Activated CD4-positive, alpha-beta T cell treated with anti-CD3 and anti-CD28 coated beads, Interleukin-2, amount 10 ng/mL, durations not matched to agents 7 days and 5 days (primary cell): Measurements from ENCODE around the gene MXRA7. TPM values are rescaled to one million over a fixed set of nuclear protein-coding genes. Genes with fewer than 3 reads are reported as not detected.
"Not testable (repeated sequence)": the region's sequence is repeated elsewhere in the genome, so short reads cannot be mapped to it uniquely, and the experiment has no call there.

Source experiments
- CTCF ChIA-PET: fragments of 350-600 bp; sonication (Branson Sonifier 250); formaldehyde crosslinking; loops from one replicate; lab custom pipeline; 2021; ENCODE audit warnings: antibody characterized with exemption; lab: Charles Lee
- POLR2A ChIA-PET: fragments of 350-600 bp; sonication (Branson Sonifier 250); formaldehyde crosslinking; loops from one replicate; lab custom pipeline; 2021; ENCODE audit warnings: antibody characterized with exemption; lab: Charles Lee
- DNase-seq: peaks from one replicate; pipeline ENCODE4 v3.0.0-alpha.2; 2020
- H3K27ac Mint-ChIP-seq: one replicate; pipeline ENCODE4 v1.8.0; 2021; ENCODE audit warnings: mild to moderate bottlenecking, moderate library complexity, mixed read lengths
- H3K27me3 Mint-ChIP-seq: one replicate; pipeline ENCODE4 v1.8.0; 2021; ENCODE audit warnings: mixed read lengths
- H3K36me3 Mint-ChIP-seq: one replicate; pipeline ENCODE4 v1.8.0; 2021; ENCODE audit warnings: low read depth, mixed read lengths
- H3K4me1 Mint-ChIP-seq: one replicate; pipeline ENCODE4 v1.8.0; 2021; ENCODE audit warnings: mixed read lengths
- H3K4me3 Mint-ChIP-seq: one replicate; pipeline ENCODE4 v1.8.0; 2021; ENCODE audit warnings: mild to moderate bottlenecking, moderate library complexity, mixed read lengths
- H3K9me3 Mint-ChIP-seq: one replicate; pipeline ENCODE4 v1.8.0; 2021; ENCODE audit warnings: mixed read lengths
- total RNA-seq, 2 experiments: library from RNA; stranded (reverse); gene quantifications; one replicate each; pipeline ENCODE4 v1.2.3, GENCODE V29; 2021

Gene MXRA7
- total RNA-seq, 2 experiments from 2014 or later, result 25.7 to 27.3 TPM

DNA sequence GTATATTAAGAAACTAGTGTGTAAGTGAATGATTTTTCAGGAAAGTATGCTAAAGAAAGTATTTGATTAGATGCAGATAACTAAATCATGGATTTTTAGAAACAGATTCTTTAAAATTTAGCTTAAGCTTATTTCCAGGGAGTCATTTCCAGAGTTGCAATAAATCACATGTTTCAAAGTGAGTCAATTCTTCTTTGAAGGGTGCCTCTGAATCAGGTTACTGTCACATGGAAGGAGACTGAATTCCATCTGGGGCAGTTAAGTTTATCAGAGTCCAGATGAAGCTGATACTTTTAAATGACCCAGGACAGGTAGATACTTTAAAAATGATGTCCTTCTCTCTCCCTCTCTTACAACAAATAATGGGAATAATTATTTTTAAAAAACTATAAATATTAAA, 32.2 kb upstream of the MXRA7 start:
- no peak overlapping the region for H3K4me3 Mint-ChIP-seq
- CTCF ChIA-PET, result interaction anchor here (0.6 to 0.9 kb wide), 2 partner anchors 10 to 298 kb away, joined by 4 read pairs; no protein-coding TSS in a partner anchor
- H3K27me3 Mint-ChIP-seq, result no peaks in the 10 kb centered on the region
- H3K9me3 Mint-ChIP-seq, result no peaks in the 10 kb centered on the region
- peaks cover 50% of the 10 kb centered on the region for H3K36me3 Mint-ChIP-seq
- POLR2A ChIA-PET, result no interaction called here
- H3K4me1 Mint-ChIP-seq, result peaks cover 40% of the 10 kb centered on the region
- DNase-seq, result no peak
- H3K27ac Mint-ChIP-seq, result no peak overlapping the region

DNA sequence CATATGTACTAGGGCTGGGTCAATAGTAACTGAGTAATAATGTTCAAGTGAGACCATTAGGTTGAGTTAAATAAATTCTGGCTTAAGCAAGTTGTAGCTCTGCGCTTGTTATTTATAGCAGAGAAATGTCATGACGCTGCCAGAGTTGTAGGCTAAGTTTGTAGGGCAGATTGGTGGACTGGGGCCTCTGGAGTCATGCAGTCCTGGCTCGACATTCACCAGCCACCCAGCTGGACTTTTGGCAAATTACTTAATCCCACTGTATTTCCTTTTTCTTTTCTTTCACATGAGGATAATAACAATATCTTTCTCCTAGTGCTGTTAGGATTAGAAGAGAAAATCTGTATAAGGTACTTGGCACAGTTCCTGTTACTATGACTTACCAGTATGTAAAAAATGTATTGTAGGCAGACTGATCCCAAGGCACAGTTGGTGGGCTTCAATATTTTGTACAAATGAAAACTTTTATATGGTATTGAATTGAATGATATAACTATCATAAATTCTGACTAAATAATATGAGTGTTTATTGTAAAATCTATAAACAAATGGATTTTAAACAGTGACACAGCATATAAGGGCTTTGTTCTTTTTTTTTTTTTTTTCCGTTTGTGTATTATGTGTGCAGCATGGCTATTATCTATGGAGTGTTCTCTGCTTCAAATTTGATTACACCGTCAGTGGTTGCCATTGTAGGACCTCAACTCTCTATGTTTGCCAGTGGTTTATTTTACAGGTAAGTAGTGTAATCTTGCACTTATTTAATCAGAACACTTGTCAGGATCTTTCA, 29.8 kb upstream of the MXRA7 start:
- H3K36me3 Mint-ChIP-seq, result peaks cover 43% of the 10 kb centered on the region
- H3K4me3 Mint-ChIP-seq, result no peak overlapping the region
- ChIA-PET CTCF (no interaction called here), POLR2A (no interaction called here)
- H3K27ac Mint-ChIP-seq, result no peak overlapping the region
- no peaks in the 10 kb centered on the region for H3K9me3 Mint-ChIP-seq
- no peaks in the 10 kb centered on the region for H3K27me3 Mint-ChIP-seq
- peaks cover 34% of the 10 kb centered on the region for H3K4me1 Mint-ChIP-seq
- no peak for DNase-seq

GRCh38 chr17:76739568-76740115, 28.9 kb upstream of the MXRA7 start:
- H3K36me3 Mint-ChIP-seq, result peaks cover 44% of the 10 kb centered on the region
- POLR2A ChIA-PET, H3K9me3 Mint-ChIP-seq, H3K27me3 Mint-ChIP-seq, DNase-seq, H3K27ac Mint-ChIP-seq, H3K4me3 Mint-ChIP-seq: not testable (repeated sequence)
- CTCF ChIA-PET, result interaction anchor here (1.5 to 2.0 kb wide), 3 partner anchors 8 to 33 kb away, joined by 3 to 9 read pairs (median 5); no protein-coding TSS in a partner anchor
- peaks cover 33% of the 10 kb centered on the region for H3K4me1 Mint-ChIP-seq

GRCh38 chr17:76738468-76738850, 27.7 kb upstream of the MXRA7 start:
- Mint-ChIP-seq H3K4me3 (peak overlapping the region; percentile 88), H3K27ac (peak overlapping the region; percentile 99), H3K27me3 (no peaks in the 10 kb centered on the region), H3K36me3 (peaks cover 46% of the 10 kb centered on the region), H3K4me1 (peaks cover 43% of the 10 kb centered on the region), H3K9me3 (no peaks in the 10 kb centered on the region)
- POLR2A ChIA-PET, result no interaction called here
- CTCF ChIA-PET, result interaction anchor here (0.5 to 2.0 kb wide), 4 partner anchors 9 to 471 kb away, joined by 3 to 9 read pairs (median 4); no protein-coding TSS in a partner anchor
- no peak for DNase-seq

GRCh38 chr17:76737676-76738467, 27.1 kb upstream of the MXRA7 start, which contains the start of gene MFSD11:
Gene MFSD11 (plus strand): TSS chr17:76738119. CDS start chr17:76738353, 234 bp downstream.
- CTCF ChIA-PET, result interaction anchor here (1.2 to 2.0 kb wide), 3 partner anchors 10 to 215 kb away, joined by 4 to 9 read pairs (median 5); no protein-coding TSS in a partner anchor
- H3K4me3 Mint-ChIP-seq, result peak within 1 kb of the TSS; percentile 88
- POLR2A ChIA-PET, result interaction anchor here (0.6 to 1.3 kb wide), 4 partner anchors 10 to 371 kb away, joined by 3 to 5 read pairs (median 4); no protein-coding TSS in a partner anchor
- H3K27ac Mint-ChIP-seq, result peak within 1 kb of the TSS; percentile 99
- peak; percentile 91 for DNase-seq
- no peaks in the 10 kb centered on the region for H3K9me3 Mint-ChIP-seq
- H3K27me3 Mint-ChIP-seq, result no peaks in the 10 kb centered on the region
- peaks cover 48% of the 10 kb centered on the region for H3K36me3 Mint-ChIP-seq
- H3K4me1 Mint-ChIP-seq, result peaks cover 49% of the 10 kb centered on the region

- peak within 1 kb of the TSS; percentile 99 for H3K27ac Mint-ChIP-seq
- no peaks in the 10 kb centered on the region for H3K27me3 Mint-ChIP-seq
- H3K9me3 Mint-ChIP-seq, result no peaks in the 10 kb centered on the region
- POLR2A ChIA-PET, result interaction anchor here (0.6 to 1.3 kb wide), 4 partner anchors 10 to 372 kb away, joined by 3 to 4 read pairs (median 4); no protein-coding TSS in a partner anchor
- CTCF ChIA-PET, result interaction anchor here (0.9 to 2.0 kb wide), 4 partner anchors 9 to 215 kb away, joined by 3 to 9 read pairs (median 4); no protein-coding TSS in a partner anchor
- H3K36me3 Mint-ChIP-seq, result peaks cover 49% of the 10 kb centered on the region
- peak within 1 kb of the TSS; percentile 88 for H3K4me3 Mint-ChIP-seq
- peaks cover 52% of the 10 kb centered on the region for H3K4me1 Mint-ChIP-seq
- peak; percentile 99 for DNase-seq
Observed at GRCh38 chr17:76737082-76737675, 26.4 kb upstream of the MXRA7 start, which contains the start of gene SRSF2. Gene SRSF2 (minus strand): TSS chr17:76737331. CDS start chr17:76737160, 171 bp downstream.

GRCh38 chr17:76736349-76737081, 25.8 kb upstream of the MXRA7 start:
- Mint-ChIP-seq H3K4me1 (peaks cover 52% of the 10 kb centered on the region), H3K4me3 (peak overlapping the region; percentile 88), H3K27me3 (no peaks in the 10 kb centered on the region), H3K36me3 (peaks cover 48% of the 10 kb centered on the region), H3K9me3 (no peaks in the 10 kb centered on the region), H3K27ac (peak overlapping the region; percentile 99)
- ChIA-PET CTCF (interaction anchor here (0.9 to 1.2 kb wide), 3 partner anchors 9 to 214 kb away, joined by 3 to 4 read pairs (median 4); no protein-coding TSS in a partner anchor), POLR2A (interaction anchor here (1.0 to 1.3 kb wide), 2 partner anchors 9 to 44 kb away, joined by 3 to 4 read pairs; no protein-coding TSS in a partner anchor)
- DNase-seq, result peak; percentile 71

DNA sequence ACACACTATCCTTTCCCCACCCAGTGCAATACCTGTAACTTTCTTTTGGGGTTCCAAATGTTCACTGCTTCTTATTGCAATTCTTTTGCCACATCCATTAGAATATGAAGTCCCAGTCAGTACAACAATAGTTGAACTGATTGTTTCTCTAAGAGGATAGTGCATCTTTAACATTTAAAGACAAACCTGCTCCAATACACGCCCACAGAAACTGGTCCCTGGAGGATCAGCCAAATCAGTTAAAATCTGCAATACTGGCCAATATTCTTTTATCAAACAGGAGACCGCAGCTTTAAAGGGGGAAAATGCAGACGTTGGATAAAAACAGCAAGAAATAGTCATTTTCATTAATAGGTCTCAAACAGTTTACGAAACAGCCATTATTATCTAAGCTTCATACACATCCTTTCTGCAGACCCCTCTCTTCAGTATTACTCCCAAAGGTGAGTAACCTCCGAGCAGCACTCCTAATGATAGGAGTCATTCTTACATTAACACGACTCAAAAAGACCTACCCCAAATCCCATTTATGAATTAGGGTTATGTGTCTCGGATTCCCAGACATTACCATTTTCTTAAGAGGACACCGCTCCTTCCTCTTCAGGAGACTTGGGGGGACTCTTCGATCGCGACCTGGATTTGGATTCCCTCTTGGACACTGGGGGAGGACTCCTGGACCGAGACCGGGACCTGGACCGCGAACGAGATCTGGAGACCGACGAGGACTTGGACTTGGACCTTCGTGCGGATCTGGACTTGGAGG, 25.0 kb upstream of the MXRA7 start:
- Mint-ChIP-seq H3K9me3 (no peaks in the 10 kb centered on the region), H3K36me3 (peaks cover 47% of the 10 kb centered on the region), H3K27me3 (no peaks in the 10 kb centered on the region), H3K4me3 (peak overlapping the region; percentile 88), H3K27ac (peak overlapping the region; percentile 90), H3K4me1 (peaks cover 53% of the 10 kb centered on the region)
- DNase-seq, result no peak
- CTCF ChIA-PET, result interaction anchor here (1.1 to 1.3 kb wide), 2 partner anchors 8 to 22 kb away, joined by 3 to 4 read pairs; no protein-coding TSS in a partner anchor
- POLR2A ChIA-PET, result no interaction called here

DNA sequence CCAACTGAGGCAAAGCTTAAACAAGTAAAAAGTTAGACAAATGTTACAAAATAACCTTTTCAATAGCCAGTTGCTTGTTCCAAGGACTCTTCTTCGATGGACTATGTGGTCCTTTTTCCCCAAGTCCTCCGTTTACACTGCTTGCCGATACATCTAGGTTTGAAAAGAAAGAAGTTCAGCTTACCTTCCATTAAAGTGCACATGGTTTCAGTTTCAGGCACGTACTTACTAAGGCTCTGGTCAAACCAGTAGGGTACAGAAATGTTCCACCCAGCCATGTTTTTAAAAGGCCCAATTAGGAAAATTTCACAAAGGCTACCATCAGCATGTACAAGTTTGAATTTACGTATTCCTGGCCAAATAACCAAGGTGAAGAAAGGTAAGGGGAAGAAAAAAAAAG, 24.2 kb upstream of the MXRA7 start:
- peaks cover 53% of the 10 kb centered on the region for H3K36me3 Mint-ChIP-seq
- peak; percentile 40 for DNase-seq
- CTCF ChIA-PET, result interaction anchor here (1.3 kb wide), 1 partner anchor 21 kb away, joined by 3 read pairs; no protein-coding TSS in a partner anchor

DNA sequence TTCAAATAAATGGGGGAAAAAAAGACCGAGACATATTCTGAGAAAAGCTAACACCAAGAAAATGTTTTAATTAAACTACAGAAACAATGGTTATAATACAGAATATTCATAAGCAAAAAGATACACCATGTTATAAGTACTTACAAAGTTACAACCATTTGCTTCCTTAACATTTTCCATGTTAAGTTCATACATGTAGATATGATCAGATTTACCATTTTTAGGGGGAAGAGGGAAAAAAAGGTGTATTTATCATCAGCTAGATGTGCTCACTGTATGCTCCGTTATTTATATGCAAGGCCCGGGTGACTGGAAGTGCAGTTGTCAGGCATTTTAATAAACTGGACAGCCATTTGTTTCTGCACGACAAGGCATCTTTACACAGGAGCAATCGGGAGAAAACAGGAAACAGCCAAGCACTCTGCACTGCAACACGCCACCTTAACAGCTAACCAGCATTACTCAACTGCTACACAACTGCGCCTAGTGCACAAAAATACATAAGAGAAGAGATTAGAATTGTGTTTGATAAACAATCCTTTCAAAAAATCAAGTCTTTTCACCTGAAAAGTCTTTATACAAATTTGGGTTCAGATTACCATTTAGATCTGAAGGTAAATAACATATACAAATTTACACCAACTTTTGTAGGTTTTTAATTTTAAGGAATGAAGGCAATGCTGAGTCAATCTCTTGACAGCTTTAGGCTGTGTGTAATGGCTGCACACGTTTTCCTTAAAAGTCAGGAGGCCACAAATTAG, 23.5 kb upstream of the MXRA7 start:
- CTCF ChIA-PET, result interaction anchor here (0.6 to 1.3 kb wide), 3 partner anchors 15 to 356 kb away, joined by 3 read pairs; no protein-coding TSS in a partner anchor
- H3K27me3 Mint-ChIP-seq, result no peaks in the 10 kb centered on the region
- peak overlapping the region; percentile 88 for H3K4me3 Mint-ChIP-seq
- POLR2A ChIA-PET, result no interaction called here
- H3K9me3 Mint-ChIP-seq, result no peaks in the 10 kb centered on the region
- H3K27ac Mint-ChIP-seq, result peak overlapping the region; percentile 90
- peak; percentile 28 for DNase-seq
- H3K4me1 Mint-ChIP-seq, result peaks cover 54% of the 10 kb centered on the region
- H3K36me3 Mint-ChIP-seq, result peaks cover 59% of the 10 kb centered on the region

More for the DNA sequence above, 24.2 kb upstream of the MXRA7 start:
- POLR2A ChIA-PET, result no interaction called here
- no peaks in the 10 kb centered on the region for H3K9me3 Mint-ChIP-seq
- H3K4me3 Mint-ChIP-seq, result peak overlapping the region; percentile 88
- peak overlapping the region; percentile 90 for H3K27ac Mint-ChIP-seq
- peaks cover 52% of the 10 kb centered on the region for H3K4me1 Mint-ChIP-seq
- no peaks in the 10 kb centered on the region for H3K27me3 Mint-ChIP-seq
